HG03575 (cell line): ENCODE data around the gene TAF1B.

Source experiments
- ATAC-seq: cut with Tn5 transposase; IDR thresholded peaks from one replicate; pipeline ENCODE4 v1.9.1; 2021; ENCODE audit not compliant: unreplicated experiment, insufficient number of reproducible peaks, low FRiP score; ENCODE audit errors: extremely low read depth

Gene TAF1B

DNA sequence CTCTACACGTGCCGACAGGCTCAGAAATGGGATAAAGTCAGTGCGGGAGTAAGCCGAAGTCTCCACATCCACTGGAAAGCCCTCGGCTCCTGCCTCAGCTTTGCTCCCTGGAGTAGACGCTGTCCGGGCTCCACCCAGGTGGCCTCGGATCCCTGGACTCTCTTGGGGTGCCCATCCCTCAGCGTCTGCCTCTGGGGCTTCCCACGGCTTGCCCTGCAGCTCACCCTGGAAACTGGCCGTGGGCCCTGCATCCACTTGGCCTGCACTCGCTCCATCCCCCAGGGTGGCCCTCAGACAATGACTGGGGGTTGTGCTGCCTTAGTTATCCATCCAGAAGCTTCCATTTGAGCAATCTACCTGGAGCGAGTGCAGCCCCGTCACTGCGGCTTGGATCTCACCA is 36.2 kb upstream of the TAF1B start:
- ATAC-seq, result no peak

GRCh38 chr2:9807555-9808305 is 35.5 kb upstream of the TAF1B start:
- no peak for ATAC-seq

- no peak for ATAC-seq
Observed at GRCh38 chr2:9808334-9809063, 34.8 kb upstream of the TAF1B start.

GRCh38 chr2:9809064-9809356 is 34.3 kb upstream of the TAF1B start:
- ATAC-seq, result no peak

DNA sequence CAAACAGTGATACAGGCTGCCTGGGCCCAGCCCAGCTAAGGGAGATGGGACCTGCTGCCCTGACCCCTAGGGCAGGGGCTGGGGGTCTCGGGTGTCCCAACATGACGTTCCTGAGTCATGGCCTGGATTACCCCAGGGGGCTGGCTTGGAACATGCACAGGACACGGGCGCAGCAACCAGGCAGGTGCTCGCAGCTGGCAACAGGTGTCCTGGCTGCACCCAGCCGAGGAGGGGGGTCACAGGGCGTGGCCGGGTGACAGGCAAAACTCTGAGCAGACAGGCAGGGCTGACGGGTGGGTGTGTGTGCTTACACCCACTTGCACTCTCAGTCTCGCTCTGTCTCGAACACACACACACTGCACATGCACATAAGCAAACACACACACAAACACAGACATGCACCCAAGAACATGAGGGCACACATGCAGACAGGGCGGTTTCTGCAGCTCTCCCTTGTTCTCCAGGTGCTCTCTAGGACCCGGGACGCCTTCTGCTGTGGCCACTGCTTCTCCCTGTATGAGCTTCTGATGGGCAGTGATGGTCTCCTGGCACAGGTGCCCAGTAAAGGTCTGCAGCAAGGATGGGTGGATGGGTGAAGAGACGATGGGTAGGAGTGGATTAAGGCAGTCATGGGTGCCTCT is 33.7 kb upstream of the TAF1B start:
- no peak for ATAC-seq

GRCh38 chr2:9811216-9811615 is 32.1 kb upstream of the TAF1B start:
- ATAC-seq, result no peak

DNA sequence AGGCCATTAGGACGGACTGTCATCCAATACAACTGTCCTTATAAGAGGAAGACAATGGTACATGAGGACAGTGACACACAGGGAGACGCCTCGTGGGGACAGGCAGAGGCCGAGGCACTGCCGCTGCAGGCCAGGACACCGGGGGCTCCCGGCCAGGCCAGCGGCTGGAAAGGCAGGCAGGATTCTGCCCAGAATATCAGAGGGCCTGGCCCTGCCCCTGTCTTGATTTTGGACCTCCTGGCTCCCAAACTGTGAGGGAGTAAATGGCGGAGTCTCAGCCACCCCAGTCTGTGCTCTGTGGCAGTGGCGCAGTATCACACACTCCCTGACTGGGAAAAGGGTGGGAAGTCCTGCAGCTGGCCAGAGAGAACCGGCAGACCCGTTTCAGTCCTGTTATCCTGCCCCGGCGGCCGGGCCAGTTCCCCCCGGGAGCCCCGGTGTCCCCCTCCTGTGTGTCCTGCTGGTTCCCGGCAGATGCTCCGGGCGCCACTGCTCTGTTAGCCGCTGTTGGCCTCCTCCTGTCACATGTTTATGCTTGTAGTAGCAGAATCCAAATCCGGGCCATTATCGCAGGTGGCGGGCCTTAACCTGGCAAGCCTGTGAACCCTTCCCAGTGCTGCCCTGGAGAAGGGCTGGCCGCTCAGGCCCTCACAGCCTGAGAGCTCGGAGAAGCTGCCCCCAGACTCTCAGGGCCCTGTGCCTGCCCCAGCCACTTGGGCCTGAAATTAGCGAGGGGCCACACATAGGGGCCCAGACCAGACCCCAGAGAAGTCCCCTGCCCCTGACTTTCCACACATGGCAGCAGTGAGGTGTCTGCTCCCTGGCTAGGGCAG is 31.4 kb upstream of the TAF1B start:
- ATAC-seq, result no peak

DNA sequence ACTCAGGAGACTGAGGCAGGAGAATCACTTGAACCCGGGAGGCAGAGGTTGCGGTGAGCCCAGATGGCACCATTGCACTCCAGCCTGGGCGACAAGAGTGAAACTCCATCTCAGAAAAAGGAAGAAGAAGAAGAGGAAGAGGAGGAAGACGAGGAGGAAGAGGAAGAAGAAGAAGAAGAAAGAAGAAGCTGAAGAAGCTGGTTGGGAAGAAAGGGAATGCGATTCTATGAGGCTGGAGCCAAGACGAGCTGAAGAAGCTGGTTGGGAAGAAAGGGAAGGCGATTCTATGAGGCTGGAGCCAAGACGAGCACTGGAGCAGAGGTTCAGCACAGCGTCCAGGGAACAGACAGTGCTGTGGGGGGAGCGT is 30.3 kb upstream of the TAF1B start:
- no peak for ATAC-seq

GRCh38 chr2:9813312-9814128 is 29.8 kb upstream of the TAF1B start:
- no peak for ATAC-seq

DNA sequence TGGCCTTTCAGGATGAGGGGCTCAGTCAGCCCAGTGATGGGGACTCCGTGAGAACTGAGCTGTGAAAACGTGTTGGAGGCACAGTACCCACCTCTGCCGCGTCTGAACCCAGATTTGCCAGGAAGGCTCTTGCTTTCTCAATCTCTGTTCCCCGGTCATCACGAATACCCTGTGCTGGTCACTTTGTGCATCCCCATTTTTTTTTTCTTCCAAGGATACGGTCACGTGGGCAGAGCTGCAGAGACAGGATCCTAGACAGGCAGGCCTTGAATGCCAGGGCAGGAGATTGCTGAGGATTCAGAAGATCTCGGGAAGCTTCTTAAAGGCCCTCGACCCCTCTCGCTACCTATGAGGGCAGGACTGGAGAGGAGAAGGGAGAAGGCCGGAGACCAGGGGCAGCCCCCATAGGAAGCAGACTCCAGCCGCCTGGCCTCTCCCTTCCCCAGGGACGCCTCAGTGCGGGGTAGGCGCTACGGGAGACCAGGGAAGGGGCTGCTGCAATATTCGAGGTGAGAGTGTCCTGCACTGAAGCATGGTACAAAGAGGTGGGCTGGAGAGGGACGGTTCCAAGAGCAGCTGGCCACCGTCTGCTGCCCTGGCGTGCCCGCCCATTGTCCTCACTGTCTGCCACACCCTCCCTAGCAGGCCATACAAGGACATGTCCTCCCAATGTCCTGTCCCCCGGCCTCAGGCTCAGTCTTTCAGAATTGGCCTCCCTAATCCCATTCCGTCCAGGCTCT is 29.0 kb upstream of the TAF1B start:
- no peak for ATAC-seq

- no peak for ATAC-seq
Observed at GRCh38 chr2:9815076-9815475, 28.2 kb upstream of the TAF1B start.

- ATAC-seq, result no peak
Observed at GRCh38 chr2:9815844-9816279, 27.4 kb upstream of the TAF1B start.

DNA sequence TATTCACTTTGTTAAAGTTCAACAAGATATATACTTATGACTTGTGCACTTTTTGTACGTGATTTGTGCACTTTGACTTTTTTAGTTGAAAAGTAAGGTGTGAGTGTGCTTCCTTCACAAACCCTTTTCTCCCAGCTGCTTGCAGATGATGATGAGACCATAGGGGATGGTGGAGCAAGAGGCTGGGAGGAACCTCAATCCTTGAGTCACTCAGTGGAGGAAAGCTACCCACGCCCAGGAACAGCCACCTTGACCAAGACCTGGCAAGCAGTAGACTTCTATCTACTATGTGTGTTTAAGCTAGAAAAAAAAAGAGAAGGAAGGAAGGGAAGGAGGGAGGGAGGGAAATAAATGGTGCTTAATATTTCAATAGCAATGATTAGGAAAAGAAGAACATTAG is 25.2 kb upstream of the TAF1B start:
- ATAC-seq, result no peak

- ATAC-seq, result no peak
Observed at GRCh38 chr2:9819551-9819950, 23.7 kb upstream of the TAF1B start.

- ATAC-seq, result no peak
Observed at GRCh38 chr2:9820020-9820973, 23.0 kb upstream of the TAF1B start.

GRCh38 chr2:9821805-9822445 is 21.3 kb upstream of the TAF1B start:
- ATAC-seq, result no peak

GRCh38 chr2:9824441-9824840 is 18.8 kb upstream of the TAF1B start:
- ATAC-seq, result no peak
